Cardiac muscle cell (in vitro differentiated cells and primary cell): ENCODE measurements around the gene NOX3. TPM values are rescaled to one million over a fixed set of nuclear protein-coding genes. Genes with fewer than 3 reads are reported as not detected.
"Not testable (repeated sequence)": the region's sequence is repeated elsewhere in the genome, so short reads cannot be mapped to it uniquely, and the experiment has no call there.

Experiments used
- DNase-seq, 2 donors: peaks; one replicate each; pipeline versions ENCODE4 v3.0.0 to v3.0.0-alpha.2; 2010 to 2017; ENCODE audit warnings: low read depth in 1 of 2, low spot score in 1 of 2
- H3K27ac ChIP-seq: fragments of 200-600 bp; sonication (generic); 2 replicates; pipeline ENCODE4 v1.5.1; 2016
- H3K27me3 ChIP-seq: fragments of 200-600 bp; sonication (generic); 2 replicates; pipeline ENCODE4 v1.6.0; 2016; ENCODE audit warnings: control low read depth
- H3K36me3 ChIP-seq: fragments of 200-600 bp; sonication (generic); 2 replicates; pipeline ENCODE4 v1.5.1; 2016; ENCODE audit warnings: control low read depth
- H3K4me1 ChIP-seq: fragments of 200-600 bp; sonication (generic); 2 replicates; pipeline ENCODE4 v1.8.1; 2017; ENCODE audit warnings: low read depth, mild to moderate bottlenecking, mixed run types
- H3K4me3 ChIP-seq: fragments of 200-600 bp; sonication (generic); 2 replicates; pipeline ENCODE4 v1.5.1; 2016; ENCODE audit warnings: mild to moderate bottlenecking
- H3K9me3 ChIP-seq: fragments of 200-600 bp; sonication (generic); 2 replicates; pipeline ENCODE4 v1.5.1; 2017; ENCODE audit warnings: low read depth, mild to moderate bottlenecking, control low read depth
- CTCF ChIP-seq: IDR thresholded peaks from 2 replicates; pipeline ENCODE4 v1.5.1; 2012; ENCODE audit warnings: low read depth, mild to moderate bottlenecking, low read length
- polyA plus RNA-seq: library from polyadenylated mRNA; unstranded; fragments of >200 nt; fragmentation: Nextera tagmentation; extraction: Ambion mirVana; gene quantifications from 2 replicates; pipeline ENCODE4 v1.2.1, GENCODE V29; 2016
- total RNA-seq: library from RNA; depleted of rRNA; stranded (reverse); fragments of >200 nt; gene quantifications from 2 replicates; pipeline ENCODE4 v1.2.3, GENCODE V29; 2016

Gene NOX3
- total and polyA plus RNA-seq, 2 experiments from 2014 or later: not detected

- H3K36me3 ChIP-seq: no peaks in the 10 kb centered on the region
- TF ChIP-seq CTCF: no peak
- DNase-seq: peak in 1 of 2 donors; percentile 81
- H3K9me3 ChIP-seq: no peaks in the 10 kb centered on the region
- H3K27me3 ChIP-seq: no peaks in the 10 kb centered on the region
- no peak overlapping the region for H3K4me3 ChIP-seq
- no peak overlapping the region for H3K27ac ChIP-seq
- H3K4me1 ChIP-seq: no peaks in the 10 kb centered on the region
These were observed 28.2 kb upstream of the NOX3 start for GRCh38 chr6:155483858-155484257.

- H3K9me3 ChIP-seq: no peaks in the 10 kb centered on the region
- TF ChIP-seq CTCF: no peak
- no peaks in the 10 kb centered on the region for H3K36me3 ChIP-seq
- peak in 1 of 2 donors; percentile 25 for DNase-seq
- H3K27ac ChIP-seq: no peak overlapping the region
- H3K4me3 ChIP-seq: no peak overlapping the region
- no peaks in the 10 kb centered on the region for H3K27me3 ChIP-seq
- H3K4me1 ChIP-seq: no peaks in the 10 kb centered on the region
These were observed 25.6 kb upstream of the NOX3 start for GRCh38 chr6:155481215-155481614.

GRCh38 chr6:155473741-155474140 lies 18.1 kb upstream of the NOX3 start:
- Histone ChIP-seq H3K27me3 (no peaks in the 10 kb centered on the region), H3K4me1 (no peaks in the 10 kb centered on the region), H3K4me3 (no peak overlapping the region), H3K9me3 (no peaks in the 10 kb centered on the region), H3K27ac (no peak overlapping the region), H3K36me3 (no peaks in the 10 kb centered on the region)
- no peak for TF ChIP-seq CTCF
- DNase-seq: peak in 1 of 2 donors; percentile 75

GRCh38 chr6:155472886-155473285 lies 17.2 kb upstream of the NOX3 start:
- Histone ChIP-seq H3K36me3 (no peaks in the 10 kb centered on the region), H3K4me3 (no peak overlapping the region), H3K9me3 (no peaks in the 10 kb centered on the region), H3K4me1 (no peaks in the 10 kb centered on the region), H3K27ac (no peak overlapping the region), H3K27me3 (no peaks in the 10 kb centered on the region)
- TF ChIP-seq CTCF: no peak
- peak in 1 of 2 donors; percentile 89 for DNase-seq

- DNase-seq, H3K9me3 ChIP-seq, H3K27me3 ChIP-seq, H3K4me3 ChIP-seq, H3K27ac ChIP-seq, H3K36me3 ChIP-seq, H3K4me1 ChIP-seq: not testable (repeated sequence)
These were observed 15.5 kb upstream of the NOX3 start for GRCh38 chr6:155470979-155471616.

- not testable (repeated sequence) for H3K27ac ChIP-seq, H3K36me3 ChIP-seq, H3K9me3 ChIP-seq, DNase-seq, H3K4me3 ChIP-seq, H3K27me3 ChIP-seq, H3K4me1 ChIP-seq
These were observed 12.9 kb upstream of the NOX3 start for GRCh38 chr6:155468543-155468942.
